GM18517 (cell line): ENCODE results near the gene BCL2L12.

Source experiments
- ATAC-seq: cut with Tn5 transposase; IDR thresholded peaks from one replicate; pipeline ENCODE4 v1.9.1; 2021; ENCODE audit warnings: mild to moderate bottlenecking, moderate library complexity; ENCODE audit not compliant: unreplicated experiment

The BCL2L12 gene

DNA sequence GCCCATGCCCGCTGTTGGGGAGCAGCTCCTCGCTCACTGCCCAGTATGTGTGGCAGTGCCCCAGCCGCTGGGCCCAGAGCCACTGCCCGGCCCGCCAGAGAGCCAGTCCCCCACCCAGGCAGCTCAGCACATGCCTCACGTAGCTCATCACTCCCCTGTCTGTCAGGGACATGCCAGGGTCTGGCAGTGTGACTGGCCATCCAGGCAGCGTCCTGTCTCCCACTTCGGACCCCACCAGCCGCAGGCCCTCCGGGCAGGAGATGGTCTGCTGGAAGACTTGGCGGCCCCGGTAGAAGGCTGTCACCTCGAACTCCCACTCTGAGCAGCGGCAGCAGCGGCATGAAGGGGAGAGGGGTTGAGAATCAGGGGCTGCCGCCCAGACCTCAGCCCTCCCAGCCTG, 3.7 kb upstream of the BCL2L12 start:
- ATAC-seq = no peak

DNA sequence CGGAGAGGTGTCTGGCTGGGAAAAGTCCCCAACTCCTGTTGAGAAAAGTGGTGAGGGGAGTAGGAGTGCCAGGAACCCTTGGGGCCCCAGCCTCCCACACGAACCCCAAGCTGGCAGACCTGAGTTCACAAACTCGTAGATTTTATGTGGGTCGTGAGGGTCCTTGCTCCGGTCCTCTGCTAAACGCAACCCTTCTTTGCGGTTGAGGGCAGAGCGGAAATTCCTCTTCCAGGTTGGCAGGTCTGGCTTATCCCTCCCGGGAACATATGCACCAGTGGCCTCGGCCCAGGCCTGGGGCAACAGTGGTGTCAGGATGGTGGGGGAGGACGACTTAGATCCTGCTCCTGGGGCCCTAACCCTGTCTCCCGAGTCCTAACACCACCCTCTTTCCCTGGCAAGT, 2.5 kb upstream of the BCL2L12 start:
- ATAC-seq = no peak

- ATAC-seq = no peak
Observed at GRCh38 chr19:49664171-49665035, 1.3 kb upstream of the BCL2L12 start.

- ATAC-seq = no peak
Observed at GRCh38 chr19:49665036-49665350, 740 bp upstream of the BCL2L12 start.

DNA sequence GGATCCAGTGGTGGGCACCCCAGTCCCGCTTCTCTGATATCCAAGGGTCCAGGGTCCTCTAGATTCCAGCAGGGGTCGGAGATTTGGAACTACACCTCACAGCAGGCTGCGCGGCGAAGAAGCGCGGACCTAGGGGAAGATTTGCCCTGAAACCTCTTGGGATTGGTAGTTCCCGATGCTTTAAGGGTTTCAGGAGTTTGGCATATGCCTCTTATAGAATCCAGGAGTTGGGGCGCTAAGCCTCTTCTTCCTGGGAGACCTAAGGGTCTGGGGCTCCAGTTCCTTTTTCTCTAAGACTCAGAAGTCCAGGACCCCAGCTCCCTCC, 349 bp downstream of the BCL2L12 start:
- ATAC-seq = no peak

- ATAC-seq = no peak
Observed at GRCh38 chr19:49667473-49667872, 1.7 kb downstream of the BCL2L12 start.

GRCh38 chr19:49669516-49669915, 3.8 kb downstream of the BCL2L12 start:
- ATAC-seq = no peak

DNA sequence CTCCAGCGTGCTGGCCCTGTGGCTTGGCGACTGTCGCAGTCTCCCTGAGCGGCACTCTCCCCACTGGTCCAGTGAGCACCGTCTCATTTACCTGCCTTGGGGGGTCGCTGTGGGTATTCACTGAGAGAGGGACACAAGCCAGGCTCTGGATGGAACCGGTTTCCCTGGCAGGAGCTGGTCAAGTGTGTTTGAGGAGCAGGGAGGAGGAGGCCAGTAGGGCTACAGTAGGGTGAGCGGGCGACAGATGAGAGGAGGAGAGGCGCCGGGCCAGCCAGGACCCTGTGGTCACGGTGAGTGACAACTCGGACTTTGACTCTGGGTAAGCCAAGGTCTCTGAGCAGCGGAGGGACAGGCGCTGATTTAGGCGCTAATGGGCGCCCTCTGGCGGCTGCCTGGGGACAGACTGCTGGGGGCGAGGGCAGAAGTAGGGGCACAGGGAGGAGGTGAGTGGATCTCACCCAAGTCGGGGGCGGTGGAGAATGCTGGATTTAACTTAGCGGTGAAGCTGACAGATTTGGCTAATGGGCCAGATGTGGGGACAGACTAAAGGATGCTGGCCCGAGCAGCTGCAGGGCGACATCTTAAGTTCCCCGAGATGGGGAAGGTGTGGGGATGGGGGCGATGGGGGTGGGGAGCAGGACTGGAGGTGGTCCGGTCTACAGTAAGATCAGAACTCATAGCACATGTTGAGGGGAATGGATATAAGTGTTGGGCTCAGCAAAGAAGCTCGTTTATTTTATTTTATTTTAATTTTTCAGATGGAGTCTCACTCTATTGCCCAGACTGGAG, 6.6 kb downstream of the BCL2L12 start:
- ATAC-seq = no peak

DNA sequence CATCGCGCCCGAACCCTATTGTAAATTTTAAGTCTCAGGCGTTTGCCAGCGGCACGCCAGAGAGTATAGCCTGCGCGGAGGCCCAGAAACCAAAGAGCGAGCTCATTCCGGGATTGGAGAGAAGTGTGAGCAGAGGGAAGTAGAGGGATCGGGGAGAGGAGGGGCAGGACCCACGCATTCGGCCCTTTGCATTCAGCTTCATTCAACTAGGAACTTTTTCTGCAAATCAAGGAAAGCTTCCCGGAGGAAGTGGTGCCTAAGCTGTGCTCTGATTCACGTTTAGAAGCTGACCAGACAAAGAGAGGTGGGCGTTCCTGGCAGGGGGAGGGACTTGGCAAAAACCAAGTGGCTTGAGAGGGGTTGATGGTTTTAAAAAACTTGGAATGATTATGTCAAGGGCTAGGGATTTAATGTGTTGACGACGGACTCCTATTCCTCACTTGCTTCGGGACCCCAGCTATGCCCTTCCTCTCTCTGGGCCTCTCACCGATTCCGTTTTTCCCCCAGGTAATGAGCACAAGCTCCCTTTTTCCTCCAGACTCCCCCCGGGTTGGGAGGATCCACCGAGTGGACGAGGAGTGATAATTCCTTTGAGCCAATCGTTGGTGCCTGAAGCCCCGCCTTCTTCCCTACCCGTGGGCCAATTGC, 10.5 kb downstream of the BCL2L12 start:
- peak; percentile 56 for ATAC-seq

GRCh38 chr19:49676784-49677230, 11.1 kb downstream of the BCL2L12 start:
- ATAC-seq = peak; percentile 57

- ATAC-seq = peak; percentile 0
Observed at GRCh38 chr19:49677231-49677900, 11.6 kb downstream of the BCL2L12 start, which contains the start of gene PRMT1. TSS of gene PRMT1 (plus strand) at chr19:49677271. CDS start at chr19:49677281, 10 bp downstream.

GRCh38 chr19:49677901-49678674, 12.4 kb downstream of the BCL2L12 start:
- ATAC-seq = no peak

DNA sequence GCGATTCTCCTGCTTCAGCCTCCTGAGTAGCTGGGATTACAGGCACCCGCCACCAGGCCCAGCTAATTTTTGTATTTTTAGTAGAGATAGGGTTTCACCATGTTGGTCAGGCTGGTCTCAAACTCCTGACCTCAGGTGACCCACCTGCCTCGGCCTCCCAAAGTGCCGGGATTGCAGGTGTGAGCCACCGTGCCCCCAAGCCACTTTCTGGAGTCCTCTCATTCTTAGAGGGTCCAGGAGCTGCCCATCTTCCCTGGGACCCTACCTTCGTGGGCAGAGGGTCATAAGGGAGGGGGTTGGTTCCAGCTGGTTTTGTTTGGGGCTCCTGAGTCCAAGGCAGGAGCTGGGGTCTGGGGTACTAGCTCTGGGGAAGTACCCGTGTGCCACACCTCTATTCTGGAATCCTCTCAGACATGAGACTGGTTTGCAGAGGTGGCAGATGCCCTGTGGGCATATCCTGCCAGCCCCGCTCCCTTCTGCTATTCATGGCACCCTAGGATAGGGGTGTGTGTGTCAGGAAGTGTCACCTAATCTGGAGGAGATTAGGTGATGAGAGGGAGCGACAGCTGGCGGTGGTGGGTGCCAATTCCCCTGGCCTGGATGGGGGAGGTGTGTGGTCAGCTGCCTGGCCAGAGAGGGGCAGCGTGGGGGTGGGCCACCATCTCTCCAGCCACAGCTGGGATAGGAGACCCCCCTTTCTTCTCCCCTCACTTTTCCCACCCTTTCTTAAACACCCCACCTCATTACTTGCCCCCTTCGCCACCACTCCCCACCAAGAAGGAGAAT, 13.4 kb downstream of the BCL2L12 start:
- no peak for ATAC-seq

GRCh38 chr19:49679771-49680413, 14.2 kb downstream of the BCL2L12 start:
- no peak for ATAC-seq

DNA sequence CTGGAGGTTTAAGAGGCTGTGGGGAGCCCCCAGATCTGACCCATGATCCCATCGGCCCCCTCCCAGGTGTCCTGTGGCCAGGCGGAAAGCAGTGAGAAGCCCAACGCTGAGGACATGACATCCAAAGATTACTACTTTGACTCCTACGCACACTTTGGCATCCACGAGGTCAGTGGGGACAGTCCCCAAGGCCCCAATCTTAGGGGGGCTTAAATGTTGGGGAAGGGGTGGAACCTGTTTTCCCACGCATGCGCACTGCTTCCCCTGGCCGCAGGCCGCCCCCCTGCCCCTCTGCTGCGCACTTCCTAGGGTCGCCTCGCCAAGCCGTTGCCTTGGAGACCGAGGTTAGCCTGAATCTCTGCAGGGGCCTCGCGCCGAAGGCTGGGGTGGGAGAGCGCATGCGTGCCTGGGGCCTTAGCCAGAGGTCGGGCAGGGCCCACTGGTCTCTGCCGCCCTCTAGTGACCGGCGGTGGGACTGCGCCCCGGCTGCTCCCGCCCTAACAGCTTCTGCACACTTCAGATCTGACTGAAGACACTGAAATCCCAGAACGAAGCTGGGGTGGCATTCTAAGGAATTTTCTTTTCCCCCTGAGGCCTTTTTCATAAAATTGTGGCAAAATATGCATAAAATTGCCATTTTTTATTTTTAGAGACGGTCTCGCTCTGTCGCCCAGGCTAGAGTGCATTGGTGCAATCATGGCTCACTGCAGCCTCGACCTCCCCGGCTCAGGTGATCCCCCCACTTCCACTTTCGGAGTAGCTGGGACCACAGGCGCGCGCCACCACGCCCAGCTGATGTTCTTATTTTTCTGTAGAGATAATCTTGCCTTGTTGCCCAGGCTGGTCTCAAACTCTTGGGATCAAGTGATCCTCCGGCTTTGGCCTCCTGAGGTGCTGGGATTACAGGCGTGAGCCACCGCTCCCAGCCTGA, 15.0 kb downstream of the BCL2L12 start:
- no peak for ATAC-seq

DNA sequence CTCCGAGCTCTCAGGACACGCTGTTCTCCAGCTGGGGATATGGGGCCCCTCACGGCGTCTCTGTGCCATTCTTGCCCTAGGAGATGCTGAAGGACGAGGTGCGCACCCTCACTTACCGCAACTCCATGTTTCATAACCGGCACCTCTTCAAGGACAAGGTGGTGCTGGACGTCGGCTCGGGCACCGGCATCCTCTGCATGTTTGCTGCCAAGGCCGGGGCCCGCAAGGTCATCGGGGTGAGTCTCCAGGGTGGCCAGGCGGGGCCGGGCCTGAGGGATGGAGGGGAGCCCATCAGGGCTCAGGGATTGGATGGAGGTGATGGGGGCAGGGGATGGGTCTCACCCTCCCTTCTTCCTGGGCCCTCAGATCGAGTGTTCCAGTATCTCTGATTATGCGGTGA, 16.1 kb downstream of the BCL2L12 start:
- ATAC-seq = no peak

- no peak for ATAC-seq
Observed at GRCh38 chr19:49682274-49682673, 16.5 kb downstream of the BCL2L12 start.

- ATAC-seq = no peak
Observed at GRCh38 chr19:49683814-49684250, 18.1 kb downstream of the BCL2L12 start.
